HG02588 (cell line): Measurements from ENCODE around the gene GPATCH4.
"Not testable (repeated sequence)": the region's sequence is repeated elsewhere in the genome, so short reads cannot be mapped to it uniquely, and the experiment has no call there.

Experiments used
- ATAC-seq: cut with Tn5 transposase; IDR thresholded peaks from one replicate; pipeline ENCODE4 v1.9.1; 2021; ENCODE audit warnings: mild to moderate bottlenecking, moderate library complexity; ENCODE audit not compliant: unreplicated experiment

Gene GPATCH4

GRCh38 chr1:156581661-156582387, 19.5 kb downstream of the GPATCH4 start:
- no peak for ATAC-seq

DNA sequence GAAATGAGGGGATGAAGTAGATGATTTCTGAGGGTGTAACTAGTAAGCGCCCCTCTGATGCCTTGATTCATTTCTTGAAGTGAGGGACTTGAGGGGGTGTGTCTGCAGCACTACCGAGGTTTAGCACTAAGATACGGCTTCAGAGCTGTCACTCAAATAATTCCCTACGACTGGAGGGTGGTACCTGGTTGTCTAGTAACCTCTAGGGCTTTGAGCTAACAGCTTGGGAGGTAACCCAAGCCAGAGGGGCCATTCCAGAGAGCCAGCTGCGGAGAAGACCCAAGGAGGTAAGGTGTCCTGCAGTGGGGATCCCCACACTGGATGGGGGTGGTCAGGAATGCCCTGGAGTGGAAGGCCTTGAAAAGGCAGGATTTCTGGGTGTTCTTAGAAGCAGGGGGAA, 21.8 kb downstream of the GPATCH4 start, which contains the start of gene TTC24:
TSS of gene TTC24 (plus strand) at position 252 of the 400 bp plus-strand sequence. CDS start 1,642 bp downstream, outside the sequence.
- ATAC-seq: no peak

DNA sequence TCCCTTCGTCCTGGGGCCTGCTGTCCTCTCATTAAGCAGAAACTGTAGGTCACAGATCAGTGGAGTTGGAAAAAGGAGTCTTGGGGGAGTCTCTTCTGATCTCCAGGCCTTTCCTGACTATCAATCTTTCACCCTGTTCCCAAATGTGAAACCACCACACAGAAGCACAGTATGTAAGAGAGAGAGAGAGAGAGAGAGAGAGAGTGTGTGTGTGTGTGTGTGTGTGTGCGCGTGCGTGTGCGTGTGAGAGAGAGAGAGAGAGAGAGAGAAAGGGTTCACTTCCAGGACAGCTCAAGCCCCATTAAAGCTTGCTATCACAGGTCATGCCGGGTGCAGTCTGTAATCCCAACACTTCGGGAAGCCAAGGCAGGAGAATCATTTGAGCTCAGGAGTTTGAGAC, 23.2 kb downstream of the GPATCH4 start:
- no peak for ATAC-seq

DNA sequence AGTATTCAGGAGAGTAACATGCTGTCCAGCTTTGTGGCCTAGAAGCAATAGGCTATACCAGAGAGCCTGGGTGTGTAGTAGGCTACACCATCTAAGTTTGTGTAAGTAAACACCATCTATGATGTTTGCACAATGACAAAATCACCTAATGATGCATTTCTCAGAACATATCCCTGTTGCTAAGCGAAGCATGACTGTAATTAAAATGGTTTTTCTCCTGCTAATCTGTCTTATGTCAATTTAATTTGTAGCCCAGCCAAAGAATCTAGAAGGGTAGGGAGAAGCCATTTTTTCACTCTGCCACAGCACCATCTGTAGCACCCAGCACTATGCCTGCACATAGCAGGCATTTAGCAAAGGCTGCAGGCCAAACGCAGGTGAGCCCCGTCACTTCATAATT, 23.7 kb downstream of the GPATCH4 start:
- no peak for ATAC-seq

GRCh38 chr1:156574039-156574633, 27.1 kb downstream of the GPATCH4 start:
- ATAC-seq: no peak

DNA sequence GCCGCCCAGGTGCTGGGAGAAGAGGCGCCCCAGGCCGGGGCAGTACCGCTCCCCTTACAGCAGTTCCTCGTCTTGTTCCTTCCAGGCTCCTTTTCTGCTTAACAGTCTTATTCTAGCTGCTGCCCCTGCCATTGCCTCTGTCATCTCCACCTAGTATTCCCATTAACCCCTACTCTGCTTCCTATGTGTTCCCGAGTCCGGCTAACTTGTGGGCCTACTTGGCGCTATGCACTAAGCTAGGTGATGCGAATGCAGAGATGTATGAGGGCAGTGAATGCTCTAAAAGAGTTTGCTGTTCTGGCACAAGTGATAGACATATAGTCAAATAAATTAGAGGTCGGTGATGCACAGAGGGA, 28.6 kb downstream of the GPATCH4 start:
- ATAC-seq: no peak

- ATAC-seq: peak; percentile 77
Observed at GRCh38 chr1:156571919-156572662, 29.2 kb downstream of the GPATCH4 start, which contains the start of gene IQGAP3. TSS of gene IQGAP3 (minus strand) at chr1:156572565. CDS start at chr1:156572529, 36 bp downstream.

DNA sequence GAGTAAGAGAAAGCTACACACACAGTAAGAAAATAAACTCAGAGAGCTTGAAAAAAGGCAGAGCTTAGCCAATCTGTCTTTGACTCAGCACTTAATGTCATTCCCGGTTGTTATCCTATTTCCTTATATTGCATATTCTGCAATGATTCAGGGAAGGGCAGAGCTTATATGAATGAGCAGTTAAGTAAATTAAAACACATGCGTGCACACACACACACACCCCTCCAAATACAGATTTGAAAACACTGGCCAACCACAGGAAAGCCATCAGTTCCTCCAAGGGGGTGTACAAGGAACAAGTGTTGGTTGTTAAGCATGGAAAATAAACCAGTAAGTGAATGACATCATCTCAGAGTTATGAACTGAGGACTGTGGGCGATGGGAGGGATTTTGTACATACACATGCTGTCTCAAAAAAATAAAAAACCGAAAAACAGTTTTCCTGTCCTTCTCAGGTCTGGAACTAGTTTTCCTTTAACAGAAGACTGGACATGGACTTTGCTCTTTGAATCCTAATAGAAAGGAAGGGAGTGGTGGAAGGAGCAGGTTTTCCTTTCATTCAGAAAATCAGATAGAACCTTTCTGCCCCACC, 29.9 kb downstream of the GPATCH4 start:
- ATAC-seq: no peak

- ATAC-seq: no peak
Observed at GRCh38 chr1:156566436-156566835, 34.8 kb downstream of the GPATCH4 start.

DNA sequence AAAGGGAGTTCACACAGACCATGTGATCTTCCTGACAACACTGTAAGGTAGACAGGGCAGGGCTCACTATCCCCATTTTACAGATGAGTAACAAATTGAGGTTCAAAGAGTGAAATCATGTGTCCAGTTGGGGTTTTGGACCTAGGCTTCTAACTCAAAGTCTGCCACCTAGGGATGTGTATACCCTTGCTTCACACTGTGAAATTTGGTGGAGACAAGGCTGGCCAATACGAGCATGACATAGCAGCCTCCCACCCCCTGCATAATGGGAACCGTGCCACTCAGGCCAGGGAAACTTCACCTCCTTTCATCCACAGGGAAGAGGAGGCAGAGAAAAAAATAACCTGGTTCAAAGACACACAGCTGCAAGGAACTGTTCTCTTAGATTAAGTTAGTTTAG, 35.8 kb downstream of the GPATCH4 start:
- no peak for ATAC-seq

DNA sequence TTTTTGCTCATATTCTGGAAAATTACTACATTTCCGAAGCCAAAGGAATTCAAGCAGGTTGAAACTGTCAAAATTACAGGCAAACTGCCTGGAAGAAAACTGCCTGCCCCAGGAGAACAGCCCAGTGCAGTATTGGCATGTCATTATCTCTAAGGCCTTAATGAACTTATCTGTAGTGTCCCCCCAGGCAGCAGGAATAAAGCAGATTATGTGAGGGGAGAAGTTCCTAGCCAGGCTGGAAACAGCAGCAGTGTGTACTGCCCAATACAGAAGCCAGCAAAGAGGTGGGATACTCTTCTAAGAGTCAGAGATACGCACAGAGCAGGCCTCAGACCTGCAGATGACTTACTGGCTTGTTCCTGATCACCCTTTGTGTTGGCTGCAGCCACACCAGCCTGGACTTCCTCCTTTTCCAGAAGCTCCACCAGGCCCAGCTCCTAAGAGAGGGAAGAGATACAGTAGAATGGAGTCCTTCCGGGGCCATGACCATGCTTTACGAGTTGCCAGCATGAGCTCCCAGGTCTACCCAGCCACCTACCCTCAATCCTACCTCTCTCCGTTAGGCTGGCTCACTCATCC, 40.6 kb downstream of the GPATCH4 start:
- no peak for ATAC-seq

DNA sequence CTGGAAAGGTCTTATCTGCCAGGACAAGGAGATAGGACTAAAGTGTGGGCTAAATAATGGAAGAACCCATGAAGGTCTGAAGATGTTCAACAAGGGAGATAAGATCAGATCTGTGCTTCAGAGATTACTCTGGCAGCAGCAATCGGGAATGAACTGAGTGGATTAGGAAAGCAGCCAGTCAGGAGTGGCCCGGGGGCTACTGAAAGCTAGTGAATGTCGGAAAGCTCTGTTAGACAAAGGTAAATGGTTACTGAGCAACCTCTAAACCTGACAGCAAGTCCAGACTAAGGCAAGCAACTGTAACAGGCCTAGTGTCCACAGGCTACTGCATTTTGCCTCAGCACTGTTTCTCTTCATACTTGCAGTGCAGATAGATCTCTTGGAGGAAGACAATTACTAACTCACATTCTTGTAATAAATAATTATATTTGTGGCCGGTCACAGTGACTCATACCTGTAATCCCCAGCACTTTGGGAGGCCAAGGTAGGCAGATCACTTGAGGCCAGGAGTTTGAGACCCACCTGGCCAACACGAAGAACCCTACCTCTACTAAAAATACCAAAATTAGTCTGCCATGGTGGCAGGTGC, 41.4 kb downstream of the GPATCH4 start:
- ATAC-seq: no peak

DNA sequence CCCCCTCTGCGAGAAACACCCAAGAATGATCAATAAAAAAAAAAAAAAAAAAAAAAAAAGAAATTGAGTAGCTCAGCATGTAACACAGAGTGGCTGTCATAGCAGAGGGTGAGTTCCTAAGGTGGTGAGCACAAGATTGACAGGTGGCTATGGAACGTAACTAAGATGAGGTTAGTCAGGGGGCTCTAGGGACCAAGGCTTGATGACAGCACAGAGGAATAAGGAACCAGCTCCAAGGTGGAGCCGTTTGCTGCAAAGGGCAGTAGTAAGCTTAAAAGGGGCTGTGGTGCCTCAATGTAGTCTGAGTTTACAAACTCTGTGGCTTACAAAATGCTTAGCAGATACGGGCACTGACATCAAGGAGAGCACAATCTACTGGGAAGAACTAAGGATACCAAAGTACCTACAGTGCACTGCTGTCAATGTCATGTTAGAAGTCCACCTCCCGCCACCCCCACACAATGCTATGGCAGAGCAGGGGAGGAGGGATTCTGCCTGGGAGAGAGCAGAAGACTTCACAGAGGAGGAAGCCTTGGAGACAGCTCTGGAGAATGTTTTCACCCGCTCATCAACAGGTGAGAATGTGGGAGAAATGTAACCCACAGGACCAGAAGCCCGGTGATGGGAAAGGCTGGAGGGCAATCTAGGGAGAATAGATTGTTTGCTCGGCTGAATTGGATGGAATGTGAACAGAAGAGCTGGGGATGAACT, 42.0 kb downstream of the GPATCH4 start:
- ATAC-seq: no peak

DNA sequence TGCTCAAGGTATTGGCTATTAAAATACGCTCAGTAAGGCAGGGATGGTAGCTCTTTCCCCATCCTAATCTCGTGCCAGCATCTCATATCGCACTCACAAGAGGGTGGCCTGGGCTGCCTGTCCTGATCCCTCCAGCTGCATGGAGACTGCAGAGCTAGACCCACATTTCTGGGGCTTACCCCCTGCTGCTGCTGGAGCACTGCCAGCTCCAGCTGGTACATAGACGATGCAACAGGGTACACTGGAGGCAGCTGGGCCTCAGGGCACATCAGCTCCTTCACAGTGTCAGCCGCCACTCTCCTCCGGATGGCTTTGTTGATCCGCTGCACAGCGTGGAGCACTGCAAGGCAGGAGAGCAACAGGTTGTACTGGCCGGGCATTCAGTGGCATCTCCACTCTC, 44.9 kb downstream of the GPATCH4 start:
- no peak for ATAC-seq

DNA sequence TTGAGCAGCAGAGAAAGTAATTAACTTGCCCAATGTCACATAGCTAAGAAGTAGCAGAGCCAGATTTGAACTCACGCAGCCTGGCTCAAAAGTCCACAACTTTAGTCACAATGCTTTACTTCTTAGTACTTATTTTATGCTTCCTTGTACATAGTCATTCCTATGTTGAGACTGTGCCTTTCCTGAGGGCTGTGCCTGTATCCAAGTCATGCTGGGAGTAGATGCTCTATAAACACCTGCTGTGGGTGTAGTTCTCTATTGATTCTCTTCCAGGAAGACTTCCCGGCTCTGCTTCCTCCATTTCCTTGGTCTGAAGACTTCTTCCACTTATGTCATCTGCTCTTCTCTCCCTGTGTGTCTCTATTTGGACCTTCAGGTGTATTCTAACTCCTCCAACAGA, 45.6 kb downstream of the GPATCH4 start:
- ATAC-seq: no peak

DNA sequence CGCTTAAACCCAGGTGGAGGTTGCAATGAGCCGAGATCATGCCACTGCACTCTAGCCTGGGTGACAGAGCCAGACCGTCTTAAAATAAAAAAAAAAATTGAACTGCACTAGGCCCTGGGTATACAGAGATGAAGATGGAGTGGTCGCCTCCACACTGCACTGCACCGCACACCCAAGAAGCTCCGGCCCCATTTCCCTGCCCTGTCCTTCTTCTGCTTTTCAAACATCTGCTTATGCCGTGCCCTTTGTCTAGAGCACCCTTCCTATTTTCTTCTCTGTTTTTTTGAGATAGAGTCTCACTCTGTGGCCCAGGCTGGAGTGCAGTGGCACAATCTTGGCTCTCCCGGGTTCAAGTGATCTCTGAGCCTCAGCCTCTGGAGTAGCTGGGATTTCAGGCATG, 46.3 kb downstream of the GPATCH4 start:
- no peak for ATAC-seq

GRCh38 chr1:156553860-156554485, 47.3 kb downstream of the GPATCH4 start:
- ATAC-seq: no peak

GRCh38 chr1:156552937-156553336, 48.3 kb downstream of the GPATCH4 start:
- ATAC-seq: not testable (repeated sequence)

DNA sequence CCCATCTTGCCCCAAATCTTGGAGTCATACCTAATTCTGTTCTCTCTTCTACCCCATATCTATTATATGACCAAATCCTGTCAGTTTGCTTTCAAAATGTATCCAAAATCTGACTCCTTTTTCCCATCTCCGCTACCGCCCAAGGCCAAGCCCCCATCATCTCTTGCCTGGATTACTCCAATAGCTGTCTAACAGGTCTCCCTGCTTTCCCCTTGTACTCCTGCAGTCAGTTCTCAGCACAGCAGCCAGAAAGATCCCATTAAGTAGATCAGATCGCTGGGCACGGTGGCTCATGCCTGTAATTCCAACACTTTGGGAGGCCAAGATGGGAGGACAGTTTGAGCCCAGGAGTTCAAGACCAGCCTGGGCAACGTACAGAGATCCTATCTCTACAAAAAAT, 48.8 kb downstream of the GPATCH4 start:
- no peak for ATAC-seq

DNA sequence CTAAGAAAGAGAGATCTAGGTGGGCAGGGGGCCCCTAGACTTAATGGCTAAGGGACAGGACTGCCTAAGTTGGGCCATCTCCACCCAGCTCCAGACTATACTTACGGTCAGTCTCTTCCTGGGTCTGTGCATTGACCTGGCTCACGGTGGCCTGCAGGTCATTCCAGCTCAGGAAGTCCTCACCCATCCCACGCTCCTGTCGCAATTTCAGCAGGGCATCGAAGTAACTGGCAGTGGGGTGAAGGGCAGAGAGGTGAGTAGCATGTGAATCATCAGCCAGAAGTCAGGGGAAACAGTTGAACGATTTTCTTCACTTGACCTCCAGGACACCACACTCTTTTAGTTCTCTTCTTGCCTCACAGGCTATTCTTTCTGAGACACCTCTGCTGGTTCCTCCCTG, 49.4 kb downstream of the GPATCH4 start:
- no peak for ATAC-seq
